Mesenchymal stem cell (in vitro differentiated cells and primary cell): ENCODE results near the gene ADCY3.
A peak's percentile ranks its signal among the peaks of the same experiment; 100 is the strongest.

Source experiments
- DNase-seq: peaks from one replicate; pipeline ENCODE4 v3.0.0-alpha.2; 2013
- H2AFZ ChIP-seq: one replicate; pipeline ENCODE4 v1.6.1; 2013; ENCODE audit warnings: low read depth, mild to moderate bottlenecking, control low read depth, inconsistent platforms, low read length, moderate library complexity
- H2AK5ac ChIP-seq: 2 replicates; pipeline ENCODE4 v1.6.1; 2013; ENCODE audit warnings: low read length, moderate library complexity, mild to moderate bottlenecking, inconsistent platforms; ENCODE audit not compliant: severe bottlenecking
- H2BK120ac ChIP-seq: one replicate; pipeline ENCODE4 v1.6.1; 2013; ENCODE audit warnings: low read depth, mild to moderate bottlenecking, inconsistent platforms, low read length, moderate library complexity
- H2BK12ac ChIP-seq, 2 experiments: one replicate each; pipeline ENCODE4 v1.6.1; 2013; ENCODE audit warnings: inconsistent platforms in 2 of 2, low read length in 2 of 2, mild to moderate bottlenecking in 2 of 2, moderate library complexity in 2 of 2, control low read depth in 1 of 2
- H2BK15ac ChIP-seq: one replicate; pipeline ENCODE4 v1.6.1; 2013; ENCODE audit warnings: mild to moderate bottlenecking, low read depth, inconsistent platforms; ENCODE audit not compliant: poor library complexity, severe bottlenecking
- H2BK5ac ChIP-seq: 2 replicates; pipeline ENCODE4 v1.6.1; 2013; ENCODE audit warnings: low read depth, mild to moderate bottlenecking, low read length, control low read depth, inconsistent platforms; ENCODE audit not compliant: poor library complexity, severe bottlenecking
- H3K14ac ChIP-seq, 2 experiments: one replicate each; pipeline ENCODE4 v1.6.1; 2013; ENCODE audit warnings: inconsistent platforms in 2 of 2, low read length in 2 of 2, control low read depth in 1 of 2, mild to moderate bottlenecking in 1 of 2, moderate library complexity in 1 of 2
- H3K18ac ChIP-seq, 2 experiments: one replicate each; pipeline ENCODE4 v1.6.1; 2013; ENCODE audit warnings: inconsistent platforms in 2 of 2, low read length in 2 of 2, control low read depth in 1 of 2, low read depth in 1 of 2, mild to moderate bottlenecking in 1 of 2
- H3K23ac ChIP-seq, 2 experiments: one replicate each; pipeline ENCODE4 v1.6.1; 2013; ENCODE audit warnings: inconsistent platforms in 2 of 2, low read length in 2 of 2, mild to moderate bottlenecking in 2 of 2, moderate library complexity in 2 of 2, control low read depth in 1 of 2
- H3K27ac ChIP-seq: 2 replicates; pipeline ENCODE4 v1.5.1; 2013; ENCODE audit warnings: mild to moderate bottlenecking, moderate library complexity, low read length, control low read depth, inconsistent platforms; ENCODE audit not compliant: poor library complexity, severe bottlenecking
- H3K27me3 ChIP-seq, 2 experiments: 2 replicates each; pipeline versions ENCODE4 v1.6.1 to v1.7.0; 2013; ENCODE audit warnings: low read length in 2 of 2, mild to moderate bottlenecking in 2 of 2, moderate library complexity in 2 of 2, control low read depth in 1 of 2, inconsistent platforms in 1 of 2; ENCODE audit not compliant: control insufficient read depth in 1 of 2, insufficient read depth in 1 of 2
- H3K36me3 ChIP-seq, 2 experiments: 2 replicates each; pipeline versions ENCODE4 v1.6.1 to v1.7.0; 2013; ENCODE audit warnings: low read length in 2 of 2, control low read depth in 1 of 2, inconsistent platforms in 1 of 2, low read depth in 1 of 2, mild to moderate bottlenecking in 1 of 2; ENCODE audit not compliant: insufficient read depth in 2 of 2, control insufficient read depth in 1 of 2
- H3K4ac ChIP-seq, 2 experiments: one replicate each; pipeline ENCODE4 v1.6.1; 2013; ENCODE audit warnings: inconsistent platforms in 2 of 2, low read length in 2 of 2, mild to moderate bottlenecking in 2 of 2, moderate library complexity in 2 of 2, control low read depth in 1 of 2, low read depth in 1 of 2
- H3K4me1 ChIP-seq: 2 replicates; pipeline ENCODE4 v1.6.1; 2013; ENCODE audit warnings: low read depth, low read length, control low read depth; ENCODE audit not compliant: control insufficient read depth, insufficient read depth
- H3K4me2 ChIP-seq: 2 replicates; pipeline ENCODE4 v1.6.1; 2013; ENCODE audit warnings: low read length, mild to moderate bottlenecking, inconsistent platforms; ENCODE audit not compliant: poor library complexity, severe bottlenecking
- H3K4me3 ChIP-seq, 2 experiments: 2 replicates each; pipeline versions ENCODE4 v1.5.1 to v1.7.0; 2013; ENCODE audit warnings: low read length in 2 of 2, mild to moderate bottlenecking in 2 of 2, control low read depth in 1 of 2, low read depth in 1 of 2; ENCODE audit not compliant: insufficient read depth in 1 of 2
- H3K79me1 ChIP-seq: replicated peaks from 2 replicates; pipeline ENCODE4 v1.6.1; 2013; ENCODE audit warnings: mild to moderate bottlenecking, control low read depth, low read length, inconsistent platforms; ENCODE audit not compliant: poor library complexity, severe bottlenecking
- H3K9ac ChIP-seq: 2 replicates; pipeline ENCODE4 v1.7.0; 2013; ENCODE audit warnings: mild to moderate bottlenecking, low read length, moderate library complexity
- H3K9me3 ChIP-seq: 2 replicates; pipeline ENCODE4 v1.7.0; 2013; ENCODE audit warnings: mild to moderate bottlenecking, low read length; ENCODE audit not compliant: control insufficient read depth
- H4K8ac ChIP-seq: one replicate; pipeline ENCODE4 v1.6.1; 2013; ENCODE audit warnings: inconsistent platforms, mild to moderate bottlenecking, low read length, moderate library complexity
- H4K91ac ChIP-seq: one replicate; pipeline ENCODE4 v1.6.1; 2013; ENCODE audit warnings: mild to moderate bottlenecking, low read length, inconsistent platforms
- WGBS: methylation state at CpG from one replicate; pipeline ENCODE4 v1.1.7; 2013; ENCODE audit warnings: mixed read lengths; 5-methylcytosine and 5-hydroxymethylcytosine counted together

ADCY3 gene

GRCh38 chr2:24793761-24794435 lies 126.1 kb downstream of the ADCY3 start:
- peak overlapping the region; percentile 75 for H2AFZ ChIP-seq
- peak overlapping the region; percentile 96 for H3K9ac ChIP-seq
- no peak overlapping the region for H2BK5ac ChIP-seq
- no peak overlapping the region for H2AK5ac ChIP-seq
- no peaks in the 10 kb centered on the region for H3K9me3 ChIP-seq
- no peak overlapping the region for H2BK120ac ChIP-seq
- H2BK12ac ChIP-seq: no peak overlapping the region
- peak overlapping the region; percentile 86 for H3K4me2 ChIP-seq
- peak overlapping the region; percentile 89 to 96 for H3K4me3 ChIP-seq
- peaks cover 8% of the 10 kb centered on the region for H3K79me1 ChIP-seq
- H3K14ac ChIP-seq: no peak overlapping the region
- H3K4ac ChIP-seq: peak overlapping the region in 1 of 2 experiments; percentile 47
- H3K4me1 ChIP-seq: peaks cover 2% of the 10 kb centered on the region
- H4K91ac ChIP-seq: no peak overlapping the region
- WGBS: under 1% methylated on average over 14 of the region's 14 CpGs
- no peak overlapping the region for H3K23ac ChIP-seq
- H3K36me3 ChIP-seq: peaks cover 15 to 16% of the 10 kb centered on the region in 2 experiments
- no peak overlapping the region for H2BK15ac ChIP-seq
- H3K27me3 ChIP-seq: no peaks in the 10 kb centered on the region
- H3K18ac ChIP-seq: peak overlapping the region in 1 of 2 experiments; percentile 65
- no peak overlapping the region for H3K27ac ChIP-seq
- H4K8ac ChIP-seq: peak overlapping the region; percentile 0
- peak; percentile 75 for DNase-seq

- H3K4me1 ChIP-seq: peaks cover 2% of the 10 kb centered on the region
- H4K91ac ChIP-seq: peak within 1 kb of the TSS; percentile 100
- H2BK5ac ChIP-seq: peak within 1 kb of the TSS; percentile 97
- peak within 1 kb of the TSS; percentile 99 for H2BK15ac ChIP-seq
- WGBS: under 1% methylated on average over 72 of the region's 74 CpGs
- H4K8ac ChIP-seq: peak within 1 kb of the TSS; percentile 100
- H2AFZ ChIP-seq: peak within 1 kb of the TSS; percentile 75
- peak within 1 kb of the TSS; percentile 97 for H2BK120ac ChIP-seq
- H3K4me3 ChIP-seq: peak within 1 kb of the TSS; percentile 89 to 96
- no peaks in the 10 kb centered on the region for H3K9me3 ChIP-seq
- peak within 1 kb of the TSS in 1 of 2 experiments; percentile 99 for H3K14ac ChIP-seq
- no peak within 1 kb of the TSS for H2AK5ac ChIP-seq
- peak within 1 kb of the TSS; percentile 86 for H3K4me2 ChIP-seq
- H3K4ac ChIP-seq: peak within 1 kb of the TSS; percentile 91 to 99
- peak within 1 kb of the TSS; percentile 96 for H3K9ac ChIP-seq
- peak; percentile 98 for DNase-seq
- H3K18ac ChIP-seq: peak within 1 kb of the TSS; percentile 99
- H3K27ac ChIP-seq: peak within 1 kb of the TSS; percentile 93
- peaks cover 16 to 18% of the 10 kb centered on the region in 2 experiments for H3K36me3 ChIP-seq
- H3K23ac ChIP-seq: peak within 1 kb of the TSS in 1 of 2 experiments; percentile 34
- H3K27me3 ChIP-seq: no peaks in the 10 kb centered on the region
- H3K79me1 ChIP-seq: peaks cover 8% of the 10 kb centered on the region
- H2BK12ac ChIP-seq: peak within 1 kb of the TSS; percentile 38 to 93
These were observed 126.9 kb downstream of the ADCY3 start, which contains the start of the genes CENPO and PTRHD1 for GRCh38 chr2:24792874-24793760. CENPO (plus strand) TSS chr2:24793425; CDS start chr2:24793920, 495 bp downstream. PTRHD1 (minus strand) TSS chr2:24793391; CDS start chr2:24793377, 14 bp downstream.

DNA sequence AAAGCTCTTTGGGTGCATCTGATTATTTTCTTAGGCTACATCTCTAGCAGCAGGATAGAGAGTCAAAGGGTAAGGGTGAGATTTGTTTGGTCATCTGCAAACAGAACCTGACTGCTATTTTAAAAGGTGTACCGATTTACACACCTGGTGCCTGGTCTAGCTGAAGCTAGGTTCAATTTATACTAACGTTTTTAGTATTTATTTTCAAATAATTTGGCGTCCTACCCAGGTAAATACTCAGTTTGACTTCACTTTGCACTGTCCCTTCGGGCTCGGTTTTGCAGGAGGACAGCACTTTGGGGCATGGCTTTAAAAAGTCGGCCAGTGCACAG lies 127.5 kb downstream of the ADCY3 start:
- no peak overlapping the region for H2AK5ac ChIP-seq
- H2BK5ac ChIP-seq: no peak overlapping the region
- H2BK15ac ChIP-seq: no peak overlapping the region
- no peak overlapping the region for H3K23ac ChIP-seq
- H3K4me1 ChIP-seq: peaks cover 2% of the 10 kb centered on the region
- H3K27me3 ChIP-seq: no peaks in the 10 kb centered on the region
- no peak overlapping the region for H3K14ac ChIP-seq
- H3K4me2 ChIP-seq: peak overlapping the region; percentile 69
- no peak overlapping the region for H4K8ac ChIP-seq
- DNase-seq: no peak
- no peak overlapping the region for H4K91ac ChIP-seq
- H3K79me1 ChIP-seq: peaks cover 8% of the 10 kb centered on the region
- peak overlapping the region; percentile 93 for H3K27ac ChIP-seq
- 0% methylated on average over 5 of the region's 6 CpGs for WGBS
- H2BK120ac ChIP-seq: peak overlapping the region; percentile 6
- peak overlapping the region in 1 of 2 experiments; percentile 99 for H3K4ac ChIP-seq
- H2AFZ ChIP-seq: peak overlapping the region; percentile 29
- H3K36me3 ChIP-seq: peaks cover 16 to 18% of the 10 kb centered on the region in 2 experiments
- H2BK12ac ChIP-seq: no peak overlapping the region
- H3K9ac ChIP-seq: peak overlapping the region; percentile 96
- peak overlapping the region; percentile 89 to 96 for H3K4me3 ChIP-seq
- no peaks in the 10 kb centered on the region for H3K9me3 ChIP-seq
- peak overlapping the region; percentile 46 to 81 for H3K18ac ChIP-seq

GRCh38 chr2:24791452-24791851 lies 128.6 kb downstream of the ADCY3 start:
- no peaks in the 10 kb centered on the region for H3K9me3 ChIP-seq
- 99% methylated on average over 5 of the region's 5 CpGs for WGBS
- peaks cover 2% of the 10 kb centered on the region for H3K4me1 ChIP-seq
- H3K27ac ChIP-seq: no peak overlapping the region
- H2AFZ ChIP-seq: no peak overlapping the region
- H3K18ac ChIP-seq: no peak overlapping the region
- peaks cover 3% of the 10 kb centered on the region for H3K79me1 ChIP-seq
- no peaks in the 10 kb centered on the region for H3K27me3 ChIP-seq
- no peak overlapping the region for H4K91ac ChIP-seq
- no peak overlapping the region for H2BK120ac ChIP-seq
- H3K4ac ChIP-seq: no peak overlapping the region
- H3K9ac ChIP-seq: peak overlapping the region; percentile 96
- DNase-seq: no peak
- H3K36me3 ChIP-seq: peaks cover 11 to 18% of the 10 kb centered on the region in 2 experiments
- H3K14ac ChIP-seq: no peak overlapping the region
- no peak overlapping the region for H2BK12ac ChIP-seq
- no peak overlapping the region for H3K4me3 ChIP-seq
- H2BK15ac ChIP-seq: no peak overlapping the region
- no peak overlapping the region for H4K8ac ChIP-seq
- no peak overlapping the region for H3K4me2 ChIP-seq
- no peak overlapping the region for H2AK5ac ChIP-seq
- H2BK5ac ChIP-seq: no peak overlapping the region
- H3K23ac ChIP-seq: no peak overlapping the region
